ENCODE measurements around the gene WDR35.

The WDR35 gene

GRCh38 chr2:19868701-19869580, 121.0 kb downstream of the WDR35 start:
- no peak for DNase-seq

- DNase-seq, result no peak
These were observed 121.7 kb downstream of the WDR35 start for GRCh38 chr2:19868224-19868623.

GRCh38 chr2:19866771-19867170, 123.1 kb downstream of the WDR35 start:
- DNase-seq, result no peak

GRCh38 chr2:19865151-19865550, 124.8 kb downstream of the WDR35 start:
- no peak for DNase-seq

GRCh38 chr2:19864381-19864780, 125.5 kb downstream of the WDR35 start:
- DNase-seq, result no peak

- DNase-seq, result no peak
These were observed 126.4 kb downstream of the WDR35 start for GRCh38 chr2:19863303-19864041.

GRCh38 chr2:19861813-19862212, 128.1 kb downstream of the WDR35 start:
- no peak for DNase-seq

All from NCI-H2029 treated with DMSO at 0.1 percent for 48 hours (cell line).